Glomerular visceral epithelial cell (primary cell): ENCODE results near the gene CARD9.
"Not testable (repeated sequence)": the region's sequence is repeated elsewhere in the genome, so short reads cannot be mapped to it uniquely, and the experiment has no call there.

ENCODE experiments used
- DNase-seq: peaks from one replicate; pipeline ENCODE4 v3.0.0-alpha.2; 2016; ENCODE audit errors: extremely low spot score

CARD9 gene

GRCh38 chr9:136323371-136323789 is 50.1 kb downstream of the CARD9 start:
- DNase-seq, result no peak

- DNase-seq, result no peak
Observed at GRCh38 chr9:136322756-136323330, 50.6 kb downstream of the CARD9 start.

DNA sequence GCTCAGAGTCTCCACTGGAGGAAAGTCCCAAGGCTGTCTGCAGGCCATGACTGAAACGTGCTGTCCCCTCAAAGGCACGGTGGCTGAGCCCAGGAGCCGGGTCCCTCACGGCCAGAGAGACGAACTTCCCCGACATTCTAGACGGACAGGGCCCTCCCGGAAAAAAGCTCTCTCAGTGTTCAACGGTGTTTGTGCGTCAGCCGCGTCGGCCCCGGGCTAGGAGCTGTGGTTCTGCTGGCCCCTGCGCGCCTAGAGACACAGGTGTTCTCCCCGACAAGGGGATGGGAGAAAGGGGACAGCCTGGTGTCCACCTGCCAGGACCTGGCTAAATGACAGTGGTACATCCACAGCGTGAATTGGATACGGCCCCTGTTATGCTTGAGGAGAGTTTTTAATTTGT is 51.9 kb downstream of the CARD9 start:
- DNase-seq, result no peak

DNA sequence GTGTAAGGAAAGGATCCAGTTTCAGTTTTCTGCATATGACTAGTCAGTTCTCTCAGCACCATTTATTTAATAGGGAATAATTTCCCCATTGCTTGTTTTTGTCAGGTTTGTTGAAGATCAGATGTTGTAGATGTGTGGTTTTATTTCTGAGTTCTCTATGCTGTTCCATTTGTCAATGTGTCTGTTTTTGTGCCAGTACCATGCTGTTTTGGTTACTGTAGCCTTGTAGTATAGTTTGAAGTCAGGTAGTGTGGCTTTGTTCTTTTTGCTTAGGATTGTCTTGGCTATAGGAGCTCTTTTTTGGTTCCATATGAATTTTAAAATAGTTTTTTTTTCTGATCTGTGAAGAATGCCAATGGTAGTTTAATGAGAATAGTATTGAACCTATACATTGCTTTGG is 52.5 kb downstream of the CARD9 start:
- DNase-seq, result not testable (repeated sequence)

DNA sequence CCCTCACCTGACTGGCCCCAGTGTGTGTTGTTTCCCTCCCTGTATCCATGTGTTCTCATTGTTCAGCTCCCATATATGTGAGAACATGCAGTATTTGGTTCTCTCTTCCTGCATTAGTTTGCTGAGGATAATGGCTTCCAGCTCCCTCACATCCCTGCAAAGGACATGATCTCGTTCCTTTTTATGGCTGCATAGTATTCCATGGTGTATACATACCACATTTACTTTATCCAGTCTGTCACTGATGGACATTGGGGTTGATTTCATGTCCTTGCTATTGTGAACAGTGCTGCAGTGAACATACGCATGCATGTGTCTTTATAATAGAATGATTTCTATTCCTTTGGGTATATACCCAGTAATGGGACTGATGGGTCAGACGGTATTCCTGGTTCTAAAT is 53.5 kb downstream of the CARD9 start:
- DNase-seq, result not testable (repeated sequence)

- DNase-seq, result not testable (repeated sequence)
Observed at GRCh38 chr9:136319244-136319643, 54.2 kb downstream of the CARD9 start.

- no peak for DNase-seq
Observed at GRCh38 chr9:136318776-136319241, 54.7 kb downstream of the CARD9 start.

DNA sequence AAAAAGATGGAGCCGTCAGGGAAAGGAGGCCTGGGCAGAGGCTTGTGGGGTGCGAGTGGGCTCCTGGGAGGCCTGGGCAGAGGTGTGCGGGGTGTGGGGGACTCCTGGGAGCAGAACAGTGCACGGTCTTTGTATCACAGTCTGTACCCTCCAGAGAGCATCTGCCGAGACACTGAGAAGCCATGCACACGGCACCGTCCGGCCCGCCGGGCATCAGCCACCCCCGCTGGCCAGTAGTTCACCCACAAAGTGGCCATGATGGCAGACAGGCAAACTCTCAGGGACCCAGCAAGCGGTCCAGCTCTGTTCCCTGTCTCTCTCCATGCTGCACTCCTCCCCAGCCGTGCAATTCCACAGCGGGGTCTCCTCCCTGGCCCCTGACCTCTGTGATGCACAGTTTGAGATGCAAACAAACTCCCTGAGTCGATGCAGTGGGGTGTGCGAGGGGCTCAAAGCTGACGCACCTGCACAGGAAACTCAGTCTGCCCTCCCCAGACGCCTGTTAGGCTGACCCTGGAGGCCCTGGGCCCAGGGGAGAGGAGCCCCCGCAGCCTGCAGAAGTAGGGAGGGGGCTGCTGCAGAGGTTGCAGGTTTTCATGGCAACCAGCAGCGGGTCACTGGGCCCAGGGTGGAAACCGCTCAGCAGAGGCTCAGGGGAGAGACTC is 55.2 kb downstream of the CARD9 start:
- no peak for DNase-seq

DNA sequence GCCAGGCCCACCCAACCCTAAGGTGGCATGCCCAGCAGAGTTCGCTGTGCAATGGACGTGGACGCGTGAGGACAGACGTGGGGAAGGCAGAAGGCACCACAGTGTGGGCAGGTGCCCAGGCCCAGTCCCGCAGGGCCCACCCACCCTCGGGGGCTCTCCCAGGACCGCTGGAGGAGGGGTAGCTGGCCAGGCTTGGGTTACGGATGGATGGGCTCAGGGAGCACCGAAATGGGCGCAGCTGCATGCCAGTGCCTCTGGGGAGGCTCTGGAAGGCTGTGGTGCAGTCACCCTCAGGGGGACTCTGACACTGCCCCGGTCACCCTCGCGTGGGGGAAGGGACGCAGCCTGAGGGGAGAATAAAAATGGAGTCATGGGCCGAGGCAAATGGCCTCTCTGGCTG is 55.8 kb downstream of the CARD9 start:
- no peak for DNase-seq

- no peak for DNase-seq
Observed at GRCh38 chr9:136316896-136317676, 56.4 kb downstream of the CARD9 start.

DNA sequence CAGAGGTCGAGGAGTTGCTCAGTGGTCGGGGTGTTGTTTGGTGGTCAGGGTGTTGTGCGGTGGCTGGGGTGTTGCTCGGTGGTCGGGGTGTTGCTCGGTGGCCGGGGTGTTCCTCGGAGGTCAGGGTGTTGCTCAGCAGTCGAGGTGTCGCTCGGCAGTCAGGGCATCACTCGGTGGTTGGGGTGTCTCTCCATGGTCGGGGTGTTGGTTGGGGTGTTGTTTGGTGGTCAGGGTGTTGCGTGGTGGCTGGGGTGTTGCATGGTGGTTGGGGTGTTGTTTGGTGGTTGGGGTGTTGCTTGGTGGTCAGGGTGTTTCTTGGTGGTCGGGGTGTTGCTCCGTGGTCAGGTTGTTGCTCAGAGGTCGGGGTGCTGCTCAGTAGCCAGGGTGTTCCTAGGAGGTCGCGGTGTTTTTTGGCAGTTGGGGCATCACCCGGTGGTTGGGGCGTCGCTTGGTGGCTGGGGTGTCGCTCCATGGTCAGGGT is 57.2 kb downstream of the CARD9 start:
- no peak for DNase-seq

DNA sequence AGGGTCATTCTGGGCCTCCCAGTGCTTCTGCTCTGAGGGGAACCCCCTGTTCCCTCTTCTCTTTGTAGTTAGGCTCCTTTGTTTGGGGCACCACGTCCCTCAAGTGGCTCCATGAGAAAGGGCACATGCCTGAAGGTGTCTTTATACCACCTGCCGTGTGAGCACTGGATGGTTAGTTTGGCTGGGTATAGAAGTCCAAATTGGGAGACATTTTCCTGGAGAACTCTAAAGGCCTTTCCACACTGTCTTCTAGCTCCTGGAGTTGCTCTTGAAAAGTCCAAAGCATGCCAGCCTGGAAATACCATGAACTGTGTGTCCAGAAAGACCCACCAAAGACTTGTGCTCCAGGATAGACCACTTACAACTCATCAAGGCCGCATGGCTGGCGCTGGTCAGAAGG is 58.5 kb downstream of the CARD9 start:
- no peak for DNase-seq

DNA sequence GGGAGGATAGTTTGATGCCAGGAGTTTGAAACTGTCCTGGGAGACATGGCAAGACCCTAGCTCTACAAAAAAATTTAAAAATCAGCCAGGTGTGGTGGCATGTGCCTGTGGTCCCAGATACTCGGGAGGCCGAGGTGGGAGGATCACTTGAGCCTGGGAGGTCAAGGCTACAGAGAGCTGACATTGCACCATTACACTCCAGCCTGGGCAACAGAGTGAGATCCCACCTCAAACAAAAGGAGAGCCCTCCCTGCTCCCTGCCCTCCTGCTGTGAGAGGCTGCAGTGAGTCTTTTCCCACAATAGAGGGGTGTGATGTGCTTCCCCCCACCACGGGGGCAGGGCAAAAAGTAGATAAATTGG is 59.4 kb downstream of the CARD9 start:
- DNase-seq, result no peak
